NCI-H460 (cell line): ENCODE measurements around the gene SCGB1A1. TPM values are rescaled to one million over a fixed set of nuclear protein-coding genes. Genes with fewer than 3 reads are reported as not detected.
"Not testable (repeated sequence)": the region's sequence is repeated elsewhere in the genome, so short reads cannot be mapped to it uniquely, and the experiment has no call there.

Experiments used
- DNase-seq: peaks from one replicate; pipeline ENCODE4 v3.0.0-alpha.2; 2016; ENCODE audit warnings: low read depth; ENCODE audit errors: extremely low read depth
- total RNA-seq: library from RNA; depleted of rRNA; stranded (reverse); fragments of >200 nt; shearing (Covaris generic); gene quantifications from 2 replicates; pipeline ENCODE4 v1.2.3, GENCODE V29; 2014

The SCGB1A1 gene
- total RNA-seq, 1 experiment from 2014 or later: not detected

DNA sequence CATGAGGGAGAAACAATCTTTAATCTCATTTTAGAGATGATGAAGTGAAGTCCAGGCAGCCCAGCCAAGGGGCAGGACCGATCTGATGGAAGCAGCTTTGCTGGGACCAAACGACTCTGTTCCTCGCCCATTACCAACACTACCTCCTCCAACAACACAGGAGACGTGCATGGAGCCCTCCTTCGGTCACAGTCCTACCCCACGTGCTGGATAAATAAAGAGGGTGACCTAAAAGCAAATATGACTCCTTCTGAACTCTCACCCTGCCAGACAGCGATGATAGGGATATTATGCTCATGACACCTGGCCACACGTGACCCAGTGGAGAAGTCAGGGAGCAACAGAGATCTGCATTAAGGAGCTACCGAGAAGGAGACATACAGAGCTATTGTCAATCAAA lies 26.0 kb downstream of the SCGB1A1 start:
- DNase-seq: no peak

DNA sequence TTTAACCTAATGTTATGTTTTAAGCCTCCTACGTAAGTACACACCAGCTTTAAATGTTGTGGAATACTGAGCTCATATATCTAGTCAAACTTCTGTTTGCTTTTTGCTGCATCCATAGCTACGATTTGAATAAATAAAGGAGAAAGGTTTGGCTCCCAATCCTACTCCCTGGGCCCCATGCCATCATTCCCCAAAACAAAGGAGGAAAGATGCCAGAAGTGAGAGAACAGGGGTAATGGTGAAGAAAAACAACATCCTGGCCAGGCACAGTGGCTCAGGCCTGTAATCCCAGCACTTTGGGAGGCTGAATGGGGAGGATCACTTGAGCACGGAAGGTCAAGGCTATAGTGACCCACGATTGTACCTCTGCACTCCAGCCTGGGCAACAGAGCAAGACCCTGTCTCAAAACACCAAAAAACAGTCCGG lies 26.5 kb downstream of the SCGB1A1 start:
- DNase-seq: no peak

DNA sequence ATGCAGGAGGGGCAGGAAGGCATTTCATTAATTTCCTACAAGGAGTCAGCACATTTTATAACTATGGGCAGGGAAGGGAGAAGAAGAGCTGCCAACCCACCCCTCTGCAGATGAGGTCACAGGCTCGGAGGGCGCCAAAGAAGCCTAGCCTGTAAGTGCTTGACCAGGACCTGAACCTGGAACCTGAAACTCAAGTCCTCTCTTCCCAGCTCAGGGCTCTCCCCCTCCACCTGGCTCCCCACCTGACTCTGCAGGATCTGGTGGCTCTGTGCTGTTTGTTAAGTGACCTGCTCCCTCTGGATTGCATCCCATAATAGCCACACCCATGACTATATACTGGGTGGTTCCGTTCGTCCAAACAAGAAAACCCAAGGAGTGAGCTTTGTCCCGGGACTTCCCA lies 27.3 kb downstream of the SCGB1A1 start:
- DNase-seq: no peak

DNA sequence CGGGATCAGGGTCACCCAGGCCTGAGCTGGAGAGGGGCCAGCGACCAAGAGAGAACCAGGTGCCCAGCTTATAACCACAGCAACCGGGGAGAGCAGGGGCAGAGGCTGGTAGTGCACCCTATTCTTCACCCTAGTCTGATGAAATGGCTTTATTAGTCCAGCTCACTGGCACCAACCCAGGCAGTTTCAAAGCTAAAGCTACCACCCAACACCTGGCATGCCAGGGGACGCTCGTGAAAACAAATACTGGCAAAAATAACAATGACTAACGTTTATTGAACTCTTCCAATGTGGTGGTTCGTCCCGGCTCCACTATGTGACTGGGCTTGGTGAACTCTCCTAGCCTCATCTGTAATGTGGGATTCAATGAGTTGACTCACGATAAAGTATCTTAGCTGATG lies 30.6 kb downstream of the SCGB1A1 start:
- DNase-seq: no peak

DNA sequence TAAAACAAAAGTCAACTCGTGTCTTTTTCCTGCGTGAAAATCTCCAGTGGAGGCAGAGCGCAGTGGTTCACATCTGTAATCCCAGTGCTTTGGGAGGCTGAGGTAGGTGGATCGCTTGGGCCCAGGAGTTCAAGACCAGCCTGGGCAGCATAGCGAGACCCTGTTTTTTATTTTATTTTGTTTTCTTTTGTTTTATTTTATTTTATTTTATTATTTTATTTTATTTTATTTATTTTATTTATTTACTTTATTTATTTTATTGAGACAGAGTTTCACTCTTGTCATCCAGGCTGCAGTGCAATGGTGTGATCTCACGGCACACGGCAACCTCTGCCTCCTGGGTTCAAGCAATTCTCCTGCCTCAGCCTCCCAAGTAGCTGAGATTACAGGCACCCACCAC lies 31.1 kb downstream of the SCGB1A1 start:
- not testable (repeated sequence) for DNase-seq

DNA sequence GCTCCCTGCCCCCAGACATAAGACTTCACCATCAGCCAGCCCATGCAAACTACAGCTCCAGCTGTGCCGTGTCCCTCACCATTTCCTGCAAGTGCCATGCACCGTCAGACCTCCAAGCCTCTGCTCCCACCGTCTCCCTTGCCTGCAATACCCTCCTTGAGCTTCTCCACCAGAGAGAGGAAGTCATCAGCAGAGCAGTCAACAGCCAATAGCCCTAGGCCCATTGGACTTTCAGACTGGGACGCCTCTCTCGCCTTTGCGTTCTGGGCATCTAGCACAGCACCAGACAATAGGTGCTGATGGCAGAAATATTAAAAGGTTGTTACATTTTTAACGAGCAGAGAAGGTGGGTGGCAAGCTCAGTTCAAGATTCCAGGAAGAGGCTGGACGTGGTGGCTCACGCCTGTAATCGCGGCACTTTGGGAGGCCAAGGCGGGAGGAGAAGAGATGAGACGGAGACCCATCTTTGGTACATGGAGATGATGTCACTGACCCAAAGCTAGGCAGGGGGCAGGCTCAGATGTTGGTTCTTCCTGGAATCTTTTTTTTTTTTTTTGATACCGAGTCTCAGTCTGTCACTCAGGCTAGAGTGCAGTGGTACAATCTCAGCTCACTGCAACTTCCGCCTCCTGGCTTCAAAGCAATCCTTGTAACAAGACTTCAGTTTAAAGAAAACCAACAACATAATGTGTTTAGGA lies 31.9 kb downstream of the SCGB1A1 start:
- no peak for DNase-seq

DNA sequence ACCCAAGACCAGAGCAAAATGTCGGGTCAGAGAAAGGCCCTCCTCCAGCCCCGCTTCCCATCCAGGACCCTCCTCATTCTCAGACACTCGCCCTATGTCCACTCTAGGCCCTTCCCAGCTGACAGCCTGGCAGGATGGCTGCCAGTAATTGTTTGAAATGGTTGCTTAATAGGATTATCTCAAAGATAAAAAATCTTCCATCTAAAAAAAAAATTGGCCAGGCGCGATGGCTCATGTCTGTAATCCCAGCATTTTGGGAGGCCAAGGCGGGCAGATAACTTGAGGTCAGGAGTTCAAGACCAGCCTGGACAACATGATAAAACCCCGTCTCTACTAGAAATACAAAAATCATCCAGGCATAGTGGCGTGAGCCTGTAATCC lies 32.4 kb downstream of the SCGB1A1 start:
- no peak for DNase-seq

DNA sequence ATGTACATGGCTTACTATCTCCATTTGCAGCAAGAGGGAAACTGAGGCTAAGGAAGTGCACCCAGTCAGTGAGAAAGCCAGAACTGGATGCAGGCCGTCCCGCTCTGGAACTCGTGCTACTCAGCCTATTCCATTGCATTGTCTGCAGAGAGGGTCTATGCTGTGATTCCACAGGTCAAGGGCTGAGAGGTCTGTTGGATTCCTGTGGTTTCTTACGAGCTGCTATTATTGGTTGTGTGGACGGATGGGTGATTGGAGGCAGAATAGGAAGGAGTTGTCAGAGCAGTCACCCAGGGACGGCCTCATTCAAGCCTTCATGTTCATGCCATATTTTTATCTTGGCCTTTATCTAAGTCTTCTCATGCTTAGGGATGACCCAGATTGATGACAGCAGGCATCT lies 33.4 kb downstream of the SCGB1A1 start:
- no peak for DNase-seq

DNA sequence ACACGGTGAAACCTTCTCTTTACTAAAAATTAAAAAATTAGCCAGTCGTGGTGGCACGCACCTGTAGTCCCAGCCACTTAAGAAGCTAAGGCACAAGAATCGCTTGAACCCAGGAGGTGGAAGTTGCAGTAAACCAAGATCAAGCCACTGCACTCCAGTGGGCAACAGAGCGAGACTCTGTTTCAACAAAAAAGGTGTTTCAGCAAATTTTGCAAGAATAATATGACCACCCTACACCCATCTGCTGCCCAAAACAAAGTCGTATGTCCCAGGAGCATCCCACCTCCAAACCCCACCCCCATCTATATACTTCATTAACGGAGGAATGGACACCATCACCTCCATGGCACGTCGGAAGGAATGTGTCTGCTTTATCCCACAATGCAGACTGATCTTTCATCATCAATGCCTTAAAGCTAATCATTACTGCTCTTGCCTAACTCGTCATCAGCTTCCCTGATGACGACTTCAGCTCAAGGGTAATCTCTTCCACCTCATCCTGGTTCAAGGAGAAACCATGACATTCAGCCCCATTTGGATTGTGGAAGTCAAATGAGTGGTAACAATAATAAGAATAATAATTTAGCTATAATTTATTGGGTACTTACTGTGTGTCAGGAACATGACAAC lies 34.1 kb downstream of the SCGB1A1 start:
- no peak for DNase-seq

DNA sequence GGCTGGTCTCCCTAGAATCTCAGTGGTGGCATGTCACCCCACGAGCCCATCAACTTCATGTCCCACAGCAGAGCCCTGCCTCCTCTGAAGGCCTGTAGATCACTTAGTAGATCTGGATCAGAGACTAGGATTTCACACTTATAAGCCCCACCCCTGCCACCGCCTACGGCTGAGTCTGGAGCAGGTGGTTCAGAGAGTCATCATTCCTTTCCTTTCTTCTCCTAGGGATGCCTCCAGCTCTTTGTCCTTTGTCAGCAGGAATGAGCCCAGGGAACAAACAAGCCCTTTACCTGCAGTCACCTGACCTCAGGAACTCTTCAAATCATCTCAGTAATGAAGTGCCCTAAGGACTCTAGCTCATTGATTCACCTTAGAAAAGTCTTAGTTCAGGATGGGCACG lies 37.8 kb downstream of the SCGB1A1 start:
- DNase-seq: no peak

DNA sequence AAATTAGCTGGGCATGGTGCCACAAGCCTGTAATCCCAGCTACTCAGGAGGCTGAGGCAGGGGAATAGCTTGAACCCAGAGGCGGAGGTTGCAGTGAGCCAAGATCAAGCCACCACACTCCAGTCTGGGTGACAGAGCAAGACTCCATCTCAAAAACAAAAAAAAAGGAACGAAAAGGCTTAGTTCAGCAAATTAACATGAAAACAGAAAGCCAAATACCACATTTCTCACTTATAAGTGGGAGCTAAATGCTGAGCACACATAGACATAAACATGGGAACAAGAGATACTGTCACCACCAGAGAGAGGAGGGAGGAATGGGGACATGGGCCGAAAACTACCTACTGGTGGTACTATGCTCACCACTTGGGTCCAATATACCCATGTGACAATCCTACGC lies 38.6 kb downstream of the SCGB1A1 start:
- no peak for DNase-seq

DNA sequence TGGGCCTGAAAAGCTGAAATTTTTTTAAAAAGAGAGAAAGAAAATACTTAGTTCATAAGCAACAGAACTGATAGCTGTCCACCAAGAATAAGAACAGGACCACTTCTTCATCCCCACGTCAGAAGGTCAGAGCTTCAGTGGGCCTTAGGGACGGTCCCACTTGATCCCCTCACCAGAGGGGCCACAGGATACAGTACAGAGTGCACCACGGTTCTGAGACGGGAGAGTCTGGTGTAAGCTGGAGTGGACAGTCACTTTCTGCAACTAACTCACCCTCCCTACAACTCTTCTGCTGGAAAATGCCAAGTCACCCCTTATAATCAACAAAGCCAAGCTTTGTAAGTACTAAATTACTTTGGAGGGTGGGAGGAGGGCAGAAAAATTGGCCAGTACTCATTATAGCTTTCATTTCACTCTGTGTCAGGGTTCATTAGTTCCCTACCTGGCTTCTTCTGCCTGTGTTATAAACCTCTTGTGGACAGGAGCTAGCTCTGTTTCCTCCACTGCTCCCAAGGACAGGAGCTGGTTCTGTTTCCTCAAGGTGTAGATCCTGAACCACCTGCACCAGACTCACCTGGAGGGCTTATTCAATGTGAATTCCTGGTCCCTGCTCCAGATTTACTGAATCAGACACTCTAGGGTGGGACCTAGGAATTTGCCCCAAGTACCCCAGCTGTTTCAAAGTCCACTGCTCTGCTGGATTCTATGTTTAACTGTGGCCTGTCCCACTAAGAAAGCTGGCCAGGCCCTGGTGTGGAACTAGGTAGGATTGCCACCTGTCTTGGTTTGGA lies 39.6 kb downstream of the SCGB1A1 start:
- no peak for DNase-seq

DNA sequence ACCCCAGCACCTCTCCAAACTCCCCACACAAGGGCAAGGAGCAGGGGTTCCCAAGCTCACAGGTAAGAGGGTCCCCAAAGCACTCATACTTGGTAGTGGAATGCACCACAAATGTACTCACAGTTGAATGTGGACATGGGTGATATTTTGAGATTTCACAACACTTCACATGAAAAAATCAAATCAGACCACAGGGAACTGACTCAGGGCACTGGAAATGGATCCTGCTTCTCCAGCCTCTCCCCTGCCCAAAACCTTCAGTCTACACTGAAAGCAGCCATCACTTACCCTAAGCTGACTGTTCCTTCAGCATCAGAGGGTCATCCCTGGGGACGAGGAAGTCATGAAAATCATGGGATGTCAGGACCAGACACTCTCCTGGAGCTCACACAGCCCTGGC lies 40.2 kb downstream of the SCGB1A1 start:
- DNase-seq: no peak

DNA sequence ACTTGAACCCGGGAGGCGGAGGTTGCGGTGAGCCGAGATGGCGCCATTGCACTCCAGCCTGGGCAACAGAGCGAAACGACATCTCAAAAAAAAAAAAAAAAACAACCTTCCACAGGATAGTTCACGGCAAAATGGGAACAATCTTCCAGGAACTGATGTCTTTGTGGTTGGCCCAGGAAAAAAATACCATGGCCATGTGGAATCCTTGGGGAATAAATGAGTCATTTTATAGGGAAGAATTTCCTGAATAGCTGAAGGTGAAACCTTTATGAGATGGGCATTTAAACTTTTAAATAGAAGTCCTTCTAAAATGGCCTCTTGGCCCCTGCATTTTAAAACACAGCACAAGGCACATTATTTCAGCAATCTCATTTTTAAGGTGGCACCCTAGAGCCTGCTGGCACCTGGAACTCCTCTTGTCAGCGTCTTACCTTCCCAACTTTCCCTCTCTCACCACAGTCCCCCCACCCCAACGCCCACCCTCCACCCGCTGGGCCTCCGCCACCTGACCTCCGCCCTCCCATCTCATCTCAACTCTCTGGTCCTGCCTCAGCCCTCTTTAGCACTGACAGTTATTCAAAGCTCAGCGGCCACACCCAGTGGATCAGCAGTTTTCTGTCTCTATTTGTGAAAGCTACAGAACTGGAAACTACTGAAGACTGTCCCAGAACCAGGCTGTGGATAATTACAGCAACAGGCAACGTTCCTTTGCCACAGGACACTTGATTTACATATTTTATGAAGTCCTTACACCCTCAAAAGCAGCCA lies 43.1 kb downstream of the SCGB1A1 start:
- peak; percentile 5 for DNase-seq

DNA sequence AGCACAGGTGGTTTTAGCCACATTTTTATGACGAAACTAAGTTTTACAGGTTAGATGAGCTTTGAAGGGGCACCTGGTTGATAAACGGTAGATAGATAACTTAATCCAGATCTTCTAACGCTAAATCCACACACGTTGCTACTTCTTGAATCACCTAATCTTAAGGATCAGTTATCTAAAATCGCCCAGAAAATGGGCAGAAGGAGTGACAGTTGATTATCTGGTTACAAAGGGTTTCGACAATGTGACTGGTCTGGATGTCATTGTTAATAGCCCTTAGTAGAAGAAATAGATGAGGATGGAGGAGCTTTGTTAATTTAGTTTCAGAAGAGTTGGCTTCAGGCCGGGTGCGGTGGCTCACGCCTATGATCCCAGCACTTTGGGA lies 43.7 kb downstream of the SCGB1A1 start:
- no peak for DNase-seq

DNA sequence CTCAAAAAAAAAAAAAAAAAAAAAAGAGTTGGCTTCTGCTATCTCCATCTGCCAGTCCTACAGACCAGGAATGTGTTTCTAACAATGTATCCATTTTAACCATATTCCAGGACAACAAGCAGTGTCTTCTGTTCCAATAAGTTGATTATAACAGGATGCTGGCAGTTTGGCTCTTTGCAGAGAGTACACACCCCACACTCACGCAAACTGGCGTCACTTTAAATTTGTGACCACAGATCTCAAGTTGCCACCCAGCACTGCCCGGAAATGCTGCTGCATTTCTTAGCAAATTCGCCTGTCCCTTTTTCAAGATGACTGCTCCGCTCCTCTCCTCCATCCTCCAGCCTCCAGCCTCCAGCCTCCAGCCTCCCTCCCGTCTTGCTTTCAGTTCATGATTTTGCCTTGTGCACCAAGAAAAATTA lies 44.3 kb downstream of the SCGB1A1 start:
- DNase-seq: no peak

DNA sequence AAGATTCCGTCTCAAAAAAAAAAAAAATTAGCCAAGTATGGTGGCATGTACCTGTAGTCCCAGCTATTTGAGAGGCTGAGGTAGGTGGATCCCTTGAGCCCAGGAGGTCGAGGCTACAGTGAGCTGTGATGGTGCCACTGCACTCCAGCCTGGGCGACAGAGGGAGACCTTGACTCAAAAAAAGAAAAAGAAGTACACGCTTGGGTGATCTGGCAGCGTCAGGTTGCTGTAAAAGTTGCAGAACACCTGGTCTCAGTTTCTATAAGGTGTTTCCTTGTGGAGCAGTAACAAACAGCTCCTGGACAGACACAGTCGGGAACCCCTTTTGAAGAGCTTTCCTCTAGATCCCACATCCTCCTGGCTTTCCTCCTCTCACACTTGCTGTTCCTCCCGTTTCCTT lies 45.8 kb downstream of the SCGB1A1 start:
- no peak for DNase-seq

DNA sequence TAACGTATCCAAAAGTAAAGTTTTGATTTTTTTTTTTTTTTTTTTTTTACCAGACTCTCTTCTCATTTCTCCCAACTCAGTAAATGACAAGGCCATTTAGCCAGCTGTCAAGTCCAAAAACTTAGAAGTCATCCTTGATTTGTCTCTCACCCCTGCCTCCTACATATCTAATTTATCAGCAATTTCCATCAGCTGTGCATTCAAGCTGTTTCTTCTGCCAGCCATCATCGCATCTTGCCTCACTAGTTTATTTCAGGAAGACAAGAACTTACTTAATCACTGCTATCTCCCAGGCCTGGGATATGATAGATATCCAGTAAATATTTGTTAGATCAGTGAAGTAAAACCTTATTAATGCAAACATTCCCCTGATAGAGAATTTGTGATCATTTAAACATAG lies 47.6 kb downstream of the SCGB1A1 start:
- no peak for DNase-seq

DNA sequence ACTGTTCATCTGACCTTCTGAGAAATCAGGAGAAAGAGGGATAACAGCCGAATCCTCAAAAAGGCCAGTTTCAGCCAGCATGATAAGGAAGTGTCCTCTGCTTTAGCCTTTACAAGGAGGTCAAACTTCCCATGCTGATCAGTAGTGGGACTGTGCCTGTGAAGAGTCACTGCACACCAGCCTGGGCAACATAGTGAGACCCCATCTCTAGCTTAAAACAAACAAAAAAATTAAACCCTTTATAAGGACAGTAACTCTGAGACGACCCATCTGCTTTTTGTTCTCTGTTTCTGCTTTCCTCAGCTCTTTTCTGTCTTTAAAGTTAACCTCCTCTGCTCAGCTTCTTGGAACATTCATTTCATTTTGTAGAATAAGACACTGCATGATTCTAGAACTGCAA lies 49.7 kb downstream of the SCGB1A1 start:
- DNase-seq: no peak

DNA sequence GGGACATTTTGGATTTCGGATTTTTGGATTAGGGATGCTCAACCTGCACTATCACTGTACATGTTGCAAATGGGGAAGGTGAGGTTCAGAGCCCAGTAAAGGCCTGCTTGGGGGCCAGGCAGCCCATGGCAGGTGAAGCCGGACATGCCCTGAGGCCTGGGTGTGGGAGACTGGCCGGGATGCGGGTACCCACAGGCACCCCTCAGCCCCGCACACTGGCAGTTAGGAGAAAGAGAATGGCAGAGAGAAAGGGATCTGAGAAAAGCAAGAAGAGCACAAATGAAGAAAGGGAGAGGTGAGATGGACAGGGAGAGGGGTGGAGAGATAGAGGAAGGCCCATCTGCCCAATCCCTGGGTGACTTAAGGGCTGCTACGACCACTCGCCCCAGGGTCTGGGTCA lies 52.8 kb downstream of the SCGB1A1 start:
- DNase-seq: no peak
